Measurements from ENCODE around the gene STX12.

Gene STX12

GRCh38 chr1:27831568-27832410 is 58.8 kb downstream of the STX12 start:
- peak overlapping the region; percentile 62 for H3K4me2 ChIP-seq (ENCODE audit: low read length)
- peaks cover 9% of the 10 kb centered on the region for H3K79me1 ChIP-seq (ENCODE audit: low read length)
- H3K23ac ChIP-seq (ENCODE audit: low read length), result no peak overlapping the region
- H4K8ac ChIP-seq (ENCODE audit: low read depth, low read length), result no peak overlapping the region
- H3K4me3 ChIP-seq (ENCODE audit: low read depth, low read length), result no peak overlapping the region
- no peak overlapping the region for H2AK5ac ChIP-seq (ENCODE audit: low read length)
- H4K12ac ChIP-seq (ENCODE audit: low read depth, low read length), result peak overlapping the region; percentile 25
- no peaks in the 10 kb centered on the region for H3K9me3 ChIP-seq (ENCODE audit: insufficient read depth, low read depth, low read length)
- no peak overlapping the region for H3K14ac ChIP-seq (ENCODE audit: low read length)
- H3K4me1 ChIP-seq (ENCODE audit: control insufficient read depth in 1 of 2, insufficient read depth in 2 of 2, low read length in 2 of 2), result peaks cover 0 to 7% of the 10 kb centered on the region in 2 experiments
- peaks cover 10% of the 10 kb centered on the region for H3K79me2 ChIP-seq (ENCODE audit: control insufficient read depth, insufficient read depth, low read length, poor library complexity)
- H3K9ac ChIP-seq (ENCODE audit: low read length), result peak overlapping the region; percentile 11
- no peak for DNase-seq
- WGBS (ENCODE audit: extremely low coverage, insufficient coverage, insufficient read length), result no CpG with 5 or more reads among the region's 10 CpGs
- no peak overlapping the region for H3K18ac ChIP-seq (ENCODE audit: low read length)
- no peaks in the 10 kb centered on the region for H3K27me3 ChIP-seq (ENCODE audit: insufficient read depth, low read length)
- H4K91ac ChIP-seq (ENCODE audit: low read depth, low read length), result no peak overlapping the region
- H3K27ac ChIP-seq (ENCODE audit: low read depth, low read length), result no peak overlapping the region
- no peak overlapping the region for H2BK12ac ChIP-seq (ENCODE audit: low read length)
- no peak overlapping the region for H2BK5ac ChIP-seq (ENCODE audit: low read depth, low read length, poor library complexity)
- H3K4ac ChIP-seq (ENCODE audit: low read depth, low read length), result peak overlapping the region; percentile 72
- no peak overlapping the region for H2AFZ ChIP-seq (ENCODE audit: insufficient read depth, low read length, poor library complexity)
- no peak overlapping the region for H2BK120ac ChIP-seq (ENCODE audit: insufficient read depth, low read length, poor library complexity)
- peaks cover 3 to 8% of the 10 kb centered on the region in 2 experiments for H3K36me3 ChIP-seq (ENCODE audit: control insufficient read depth in 1 of 2, insufficient read depth in 2 of 2, low read length in 2 of 2)

- no peak overlapping the region for H3K4me3 ChIP-seq (ENCODE audit: low read depth, low read length)
Observed at GRCh38 chr1:27832762-27833161, 59.7 kb downstream of the STX12 start.

GRCh38 chr1:27833470-27833869 is 60.5 kb downstream of the STX12 start:
- WGBS (ENCODE audit: extremely low coverage, insufficient coverage, insufficient read length), result no CpG with 5 or more reads among the region's 3 CpGs
- no peaks in the 10 kb centered on the region for H3K27me3 ChIP-seq (ENCODE audit: insufficient read depth, low read length)
- H2AFZ ChIP-seq (ENCODE audit: insufficient read depth, low read length, poor library complexity), result no peak overlapping the region
- no peak overlapping the region for H3K14ac ChIP-seq (ENCODE audit: low read length)
- peaks cover 9% of the 10 kb centered on the region for H3K79me1 ChIP-seq (ENCODE audit: low read length)
- peaks cover 3 to 8% of the 10 kb centered on the region in 2 experiments for H3K36me3 ChIP-seq (ENCODE audit: control insufficient read depth in 1 of 2, insufficient read depth in 2 of 2, low read length in 2 of 2)
- H3K23ac ChIP-seq (ENCODE audit: low read length), result no peak overlapping the region
- H4K12ac ChIP-seq (ENCODE audit: low read depth, low read length), result no peak overlapping the region
- no peak overlapping the region for H3K9ac ChIP-seq (ENCODE audit: low read length)
- H3K4me3 ChIP-seq (ENCODE audit: low read depth, low read length), result no peak overlapping the region
- no peak overlapping the region for H2AK5ac ChIP-seq (ENCODE audit: low read length)
- no peak overlapping the region for H2BK12ac ChIP-seq (ENCODE audit: low read length)
- H3K4ac ChIP-seq (ENCODE audit: low read depth, low read length), result no peak overlapping the region
- DNase-seq, result no peak
- peaks cover 0 to 7% of the 10 kb centered on the region in 2 experiments for H3K4me1 ChIP-seq (ENCODE audit: control insufficient read depth in 1 of 2, insufficient read depth in 2 of 2, low read length in 2 of 2)
- H2BK120ac ChIP-seq (ENCODE audit: insufficient read depth, low read length, poor library complexity), result no peak overlapping the region
- no peaks in the 10 kb centered on the region for H3K9me3 ChIP-seq (ENCODE audit: insufficient read depth, low read depth, low read length)
- no peak overlapping the region for H4K8ac ChIP-seq (ENCODE audit: low read depth, low read length)
- no peak overlapping the region for H4K91ac ChIP-seq (ENCODE audit: low read depth, low read length)
- no peak overlapping the region for H3K4me2 ChIP-seq (ENCODE audit: low read length)
- no peak overlapping the region for H2BK5ac ChIP-seq (ENCODE audit: low read depth, low read length, poor library complexity)
- peaks cover 10% of the 10 kb centered on the region for H3K79me2 ChIP-seq (ENCODE audit: control insufficient read depth, insufficient read depth, low read length, poor library complexity)
- H3K27ac ChIP-seq (ENCODE audit: low read depth, low read length), result no peak overlapping the region
- H3K18ac ChIP-seq (ENCODE audit: low read length), result no peak overlapping the region

More at GRCh38 chr1:27832762-27833161, 59.7 kb downstream of the STX12 start:
- no peak overlapping the region for H2AFZ ChIP-seq (ENCODE audit: insufficient read depth, low read length, poor library complexity)
- H3K14ac ChIP-seq (ENCODE audit: low read length), result no peak overlapping the region
- H4K91ac ChIP-seq (ENCODE audit: low read depth, low read length), result no peak overlapping the region
- no peak overlapping the region for H3K18ac ChIP-seq (ENCODE audit: low read length)
- no peak overlapping the region for H4K12ac ChIP-seq (ENCODE audit: low read depth, low read length)
- WGBS (ENCODE audit: extremely low coverage, insufficient coverage, insufficient read length), result no CpG with 5 or more reads among the region's 2 CpGs
- no peaks in the 10 kb centered on the region for H3K27me3 ChIP-seq (ENCODE audit: insufficient read depth, low read length)
- no peak overlapping the region for H3K23ac ChIP-seq (ENCODE audit: low read length)
- no peak overlapping the region for H3K4ac ChIP-seq (ENCODE audit: low read depth, low read length)
- no peak overlapping the region for H2BK5ac ChIP-seq (ENCODE audit: low read depth, low read length, poor library complexity)
- no peak overlapping the region for H3K27ac ChIP-seq (ENCODE audit: low read depth, low read length)
- no peak overlapping the region for H2AK5ac ChIP-seq (ENCODE audit: low read length)
- H3K79me2 ChIP-seq (ENCODE audit: control insufficient read depth, insufficient read depth, low read length, poor library complexity), result peaks cover 10% of the 10 kb centered on the region
- H3K4me2 ChIP-seq (ENCODE audit: low read length), result no peak overlapping the region
- peaks cover 3 to 8% of the 10 kb centered on the region in 2 experiments for H3K36me3 ChIP-seq (ENCODE audit: control insufficient read depth in 1 of 2, insufficient read depth in 2 of 2, low read length in 2 of 2)
- H3K4me1 ChIP-seq (ENCODE audit: control insufficient read depth in 1 of 2, insufficient read depth in 2 of 2, low read length in 2 of 2), result peaks cover 0 to 7% of the 10 kb centered on the region in 2 experiments
- no peak overlapping the region for H4K8ac ChIP-seq (ENCODE audit: low read depth, low read length)
- no peaks in the 10 kb centered on the region for H3K9me3 ChIP-seq (ENCODE audit: insufficient read depth, low read depth, low read length)
- no peak overlapping the region for H3K9ac ChIP-seq (ENCODE audit: low read length)
- DNase-seq, result no peak
- peaks cover 9% of the 10 kb centered on the region for H3K79me1 ChIP-seq (ENCODE audit: low read length)
- no peak overlapping the region for H2BK120ac ChIP-seq (ENCODE audit: insufficient read depth, low read length, poor library complexity)
- H2BK12ac ChIP-seq (ENCODE audit: low read length), result no peak overlapping the region

- H3K18ac ChIP-seq (ENCODE audit: low read length), result no peak overlapping the region
- H4K8ac ChIP-seq (ENCODE audit: low read depth, low read length), result no peak overlapping the region
Observed at GRCh38 chr1:27835046-27835445, 62.0 kb downstream of the STX12 start.

More at GRCh38 chr1:27835046-27835445, 62.0 kb downstream of the STX12 start:
- no peak overlapping the region for H2BK120ac ChIP-seq (ENCODE audit: insufficient read depth, low read length, poor library complexity)
- no peak overlapping the region for H3K4me3 ChIP-seq (ENCODE audit: low read depth, low read length)
- H3K14ac ChIP-seq (ENCODE audit: low read length), result no peak overlapping the region
- no peak overlapping the region for H3K4ac ChIP-seq (ENCODE audit: low read depth, low read length)
- peaks cover 10% of the 10 kb centered on the region for H3K79me2 ChIP-seq (ENCODE audit: control insufficient read depth, insufficient read depth, low read length, poor library complexity)
- peaks cover 0 to 7% of the 10 kb centered on the region in 2 experiments for H3K4me1 ChIP-seq (ENCODE audit: control insufficient read depth in 1 of 2, insufficient read depth in 2 of 2, low read length in 2 of 2)
- no peak overlapping the region for H3K9ac ChIP-seq (ENCODE audit: low read length)
- H3K23ac ChIP-seq (ENCODE audit: low read length), result no peak overlapping the region
- H2AFZ ChIP-seq (ENCODE audit: insufficient read depth, low read length, poor library complexity), result no peak overlapping the region
- H4K91ac ChIP-seq (ENCODE audit: low read depth, low read length), result no peak overlapping the region
- no peaks in the 10 kb centered on the region for H3K27me3 ChIP-seq (ENCODE audit: insufficient read depth, low read length)
- H2BK5ac ChIP-seq (ENCODE audit: low read depth, low read length, poor library complexity), result no peak overlapping the region
- H2AK5ac ChIP-seq (ENCODE audit: low read length), result no peak overlapping the region
- H3K79me1 ChIP-seq (ENCODE audit: low read length), result peaks cover 9% of the 10 kb centered on the region
- peaks cover 11 to 17% of the 10 kb centered on the region in 2 experiments for H3K36me3 ChIP-seq (ENCODE audit: control insufficient read depth in 1 of 2, insufficient read depth in 2 of 2, low read length in 2 of 2)
- DNase-seq, result no peak
- no peak overlapping the region for H3K27ac ChIP-seq (ENCODE audit: low read depth, low read length)
- H4K12ac ChIP-seq (ENCODE audit: low read depth, low read length), result no peak overlapping the region
- no peak overlapping the region for H3K4me2 ChIP-seq (ENCODE audit: low read length)
- H2BK12ac ChIP-seq (ENCODE audit: low read length), result no peak overlapping the region
- no peaks in the 10 kb centered on the region for H3K9me3 ChIP-seq (ENCODE audit: insufficient read depth, low read depth, low read length)

Measured in trophoblast cell (in vitro differentiated cells and primary cell).